Suppressor macrophage (primary cell): ENCODE data around the gene ZGPAT.

Experiments
- DNase-seq, 4 experiments: peaks; one replicate each; pipeline ENCODE4 v3.0.0-alpha.2; 2020 to 2022

ZGPAT gene

GRCh38 chr20:63745961-63746731 is 38.3 kb downstream of the ZGPAT start:
- no peak for DNase-seq

GRCh38 chr20:63746751-63747315 is 39.0 kb downstream of the ZGPAT start:
- no peak for DNase-seq

GRCh38 chr20:63747622-63748069 is 39.8 kb downstream of the ZGPAT start:
- no peak for DNase-seq

GRCh38 chr20:63748070-63748933 is 40.5 kb downstream of the ZGPAT start:
- DNase-seq: no peak

- no peak for DNase-seq
These were observed 41.1 kb downstream of the ZGPAT start for GRCh38 chr20:63748934-63749270.

DNA sequence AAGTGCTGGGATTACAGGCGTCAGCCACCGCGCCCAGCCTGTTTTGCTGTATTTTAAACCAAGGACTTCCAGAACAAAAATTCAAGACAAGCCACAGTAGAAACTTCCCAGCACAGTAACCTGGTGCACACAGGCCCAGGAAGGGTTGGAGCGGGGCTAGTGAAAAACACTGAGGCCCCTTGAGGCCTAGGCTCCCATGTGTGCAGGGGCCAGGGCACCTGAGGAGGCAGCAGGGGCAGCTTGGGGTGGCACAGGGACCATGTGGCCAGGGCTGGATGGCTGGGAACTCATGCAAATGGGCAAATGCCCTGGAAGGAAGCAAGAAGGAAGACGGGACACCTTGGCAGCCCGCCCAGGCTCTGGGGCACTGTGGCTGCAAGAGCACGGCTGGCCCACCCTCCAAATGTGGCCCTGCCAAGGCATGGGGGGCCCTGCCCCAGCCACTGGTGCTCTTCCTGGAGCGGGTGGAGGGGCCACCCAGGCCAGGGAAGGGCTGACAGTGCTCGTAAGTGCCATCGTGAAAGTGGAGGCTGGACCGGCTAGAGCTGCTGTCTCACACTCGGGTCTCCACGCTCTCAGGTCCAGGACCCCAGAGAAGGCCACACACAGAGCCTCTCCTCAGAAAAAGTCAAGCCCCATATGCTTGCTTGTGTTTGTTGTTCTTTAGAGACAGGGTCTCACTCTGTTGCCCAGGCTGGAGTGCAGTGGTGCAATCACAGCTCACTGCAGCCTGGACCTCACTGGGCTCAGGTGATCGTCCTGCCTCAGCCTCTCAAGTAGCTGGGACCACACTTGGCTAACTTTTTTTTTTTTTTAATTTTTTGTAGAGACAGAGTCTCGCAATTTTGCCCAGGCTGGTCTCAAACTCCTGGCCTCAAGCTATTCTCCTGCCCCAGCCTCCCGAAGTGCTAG is 42.0 kb downstream of the ZGPAT start:
- DNase-seq: no peak

GRCh38 chr20:63750807-63751470 is 43.1 kb downstream of the ZGPAT start:
- no peak for DNase-seq

DNA sequence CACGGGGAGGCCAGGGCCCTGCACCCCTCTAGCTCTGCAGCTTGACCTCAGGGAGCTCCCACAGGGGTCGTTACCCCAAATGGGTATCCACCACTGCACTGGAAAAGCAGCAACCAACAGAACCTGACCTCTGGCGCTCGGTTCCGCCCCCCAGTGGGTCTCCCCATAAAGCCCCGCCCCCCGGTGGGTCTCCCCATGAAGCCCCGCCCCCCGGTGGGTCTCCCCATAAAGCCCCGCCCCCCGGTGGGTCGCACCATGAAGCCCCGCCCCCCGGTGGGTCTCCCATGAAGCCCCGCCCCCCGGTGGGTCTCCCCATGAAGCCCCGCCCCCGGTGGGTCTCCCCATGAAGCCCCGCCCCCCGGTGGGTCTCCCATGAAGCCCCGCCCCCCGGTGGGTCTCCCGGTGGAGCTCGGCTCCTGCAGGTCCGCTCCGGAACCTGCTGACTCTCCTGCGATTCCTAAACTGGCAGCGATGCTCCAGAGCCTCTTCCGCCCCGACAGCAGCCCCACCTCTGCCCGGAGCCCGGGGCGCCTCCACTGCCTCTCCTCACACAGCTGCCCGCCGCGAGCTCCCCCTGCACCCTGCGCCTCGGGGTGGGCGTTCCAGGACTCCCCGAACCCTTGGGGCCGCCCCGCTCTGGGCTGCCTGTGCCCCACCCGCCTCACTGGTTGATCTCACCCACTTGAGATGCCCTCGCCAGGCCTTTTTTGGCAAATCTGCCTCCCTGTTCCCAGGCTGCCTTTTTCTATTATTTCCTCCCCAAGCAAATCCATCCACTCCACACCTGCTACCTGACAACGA is 43.8 kb downstream of the ZGPAT start:
- no peak for DNase-seq

DNA sequence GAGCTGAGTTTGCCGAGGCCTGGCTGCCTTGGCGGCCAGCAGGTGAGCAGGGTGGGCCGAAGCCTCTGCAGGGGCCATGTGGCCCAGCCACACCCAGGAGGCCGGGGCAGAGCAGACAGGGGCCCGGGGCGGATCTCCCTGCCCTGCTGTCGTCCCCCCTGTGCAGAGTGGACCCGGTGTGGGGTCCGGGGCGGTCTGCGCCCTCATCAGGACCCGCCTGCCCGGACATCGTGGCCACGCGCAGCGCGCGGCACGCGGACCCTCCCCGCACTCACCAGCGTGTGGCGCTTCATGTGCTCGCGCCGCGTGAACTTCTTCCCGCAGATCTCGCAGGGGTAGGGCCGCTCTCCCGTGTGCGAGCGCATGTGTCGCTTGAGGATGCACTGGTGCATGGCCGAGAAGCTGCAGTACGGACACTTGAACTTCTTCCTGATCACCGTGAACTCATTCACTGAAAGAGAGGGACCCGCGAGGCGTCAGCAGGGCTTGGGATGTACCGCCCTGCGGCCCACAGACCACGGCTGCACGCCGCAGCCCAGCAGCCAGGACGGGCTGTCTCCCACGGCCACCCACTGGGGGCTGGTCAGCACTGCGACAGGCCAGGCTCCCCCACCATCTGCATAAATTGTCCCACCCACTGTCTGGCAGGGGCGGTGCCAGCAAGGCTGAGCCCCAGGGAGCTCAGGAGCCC is 44.7 kb downstream of the ZGPAT start:
- no peak for DNase-seq

DNA sequence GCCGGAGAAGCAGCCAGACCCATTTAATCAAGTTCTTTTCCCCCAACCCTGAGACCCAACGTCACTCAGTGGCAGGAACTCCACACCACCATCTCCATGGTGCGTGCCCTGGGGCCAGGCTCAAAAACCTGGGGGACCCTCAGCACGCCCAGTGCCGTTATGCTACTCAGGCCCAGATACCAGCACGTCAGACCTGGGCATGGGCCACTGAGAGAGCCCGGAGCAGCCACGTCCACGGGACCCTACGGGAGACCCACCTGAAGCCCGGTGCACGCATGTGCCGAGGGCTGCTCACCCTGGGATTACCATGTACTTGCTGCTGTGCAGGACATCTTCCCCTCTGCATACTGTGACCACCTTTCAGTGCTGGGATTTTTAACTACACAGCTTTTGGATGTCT is 45.5 kb downstream of the ZGPAT start:
- DNase-seq: no peak

- DNase-seq: no peak
These were observed 46.2 kb downstream of the ZGPAT start for GRCh38 chr20:63754008-63754407.

DNA sequence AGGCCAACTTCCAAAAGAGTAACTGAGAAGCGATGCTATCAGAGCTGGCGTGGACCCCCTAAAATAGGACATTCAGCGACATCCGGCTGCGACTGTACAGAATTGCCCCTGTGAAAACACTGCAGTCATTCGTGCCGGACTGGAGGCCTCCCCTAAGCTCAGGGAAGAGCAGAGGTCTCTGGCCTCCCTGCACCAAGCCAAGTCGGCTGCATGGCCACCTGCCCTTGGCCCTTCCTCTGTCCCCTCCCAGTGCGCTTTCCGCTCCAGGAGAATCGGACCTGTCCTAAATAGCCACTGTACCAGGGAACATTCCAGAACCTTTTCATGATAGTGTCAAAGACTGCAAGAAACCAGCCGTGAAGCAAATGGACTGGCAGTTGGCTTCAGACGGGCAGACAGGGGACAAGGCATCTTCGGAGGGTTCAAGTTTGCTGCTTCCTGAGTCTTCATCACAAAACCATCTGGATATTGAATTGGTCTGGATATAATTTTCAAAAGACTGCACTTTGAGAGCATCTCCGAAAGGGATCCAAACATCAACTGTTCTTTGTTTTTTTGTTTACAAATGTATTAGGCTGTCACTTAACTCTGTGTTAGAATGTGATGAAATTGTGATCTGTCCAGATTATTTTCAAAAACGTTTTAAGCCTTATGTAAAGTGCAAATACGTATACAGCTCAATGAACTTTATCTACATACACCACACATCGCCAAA is 48.3 kb downstream of the ZGPAT start:
- no peak for DNase-seq

GRCh38 chr20:63756648-63756991 is 48.8 kb downstream of the ZGPAT start:
- DNase-seq: no peak

DNA sequence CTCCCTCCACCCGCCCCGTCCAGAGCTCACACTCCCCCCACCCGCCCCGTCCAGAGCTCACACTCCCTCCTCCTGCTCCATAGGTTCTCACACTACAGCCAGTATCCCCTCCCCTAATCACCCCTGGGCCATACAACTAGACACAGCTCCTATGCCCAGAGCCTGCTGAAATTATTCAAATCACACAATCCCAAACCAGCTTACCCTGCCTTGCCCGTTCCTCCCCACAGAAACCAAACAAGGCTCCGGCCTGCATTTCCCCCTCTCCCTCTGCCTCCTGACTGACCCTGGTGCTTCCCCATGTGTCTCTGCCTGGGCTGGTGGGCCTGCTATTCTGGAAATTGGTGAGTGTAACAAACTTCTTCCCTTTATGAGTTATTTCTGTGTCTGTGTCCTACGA is 50.3 kb downstream of the ZGPAT start:
- DNase-seq: no peak

DNA sequence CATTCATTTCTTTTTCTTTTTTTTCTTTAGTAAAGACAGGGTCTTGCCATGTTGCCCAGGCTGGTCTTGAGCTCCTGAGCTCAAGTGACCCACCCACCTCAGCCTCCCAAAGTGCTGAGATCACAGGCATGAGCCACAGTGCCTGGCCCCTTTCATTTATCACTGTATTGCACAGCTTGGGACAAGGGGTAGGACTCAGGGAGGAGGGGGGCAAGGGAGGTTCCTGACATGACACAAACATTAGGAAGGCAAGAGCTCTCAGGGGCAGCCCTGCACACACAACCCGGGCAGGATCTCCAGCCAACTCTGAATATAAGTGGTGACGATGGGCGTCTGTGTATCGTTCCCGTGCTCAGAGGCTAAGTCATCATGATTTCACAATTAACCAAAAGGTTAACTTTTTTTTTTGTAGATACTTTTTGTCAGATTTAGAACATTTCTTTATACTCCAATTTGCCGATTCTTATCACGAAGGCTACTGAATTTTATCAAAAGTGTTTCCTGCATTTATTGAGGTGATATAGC is 51.6 kb downstream of the ZGPAT start:
- no peak for DNase-seq

DNA sequence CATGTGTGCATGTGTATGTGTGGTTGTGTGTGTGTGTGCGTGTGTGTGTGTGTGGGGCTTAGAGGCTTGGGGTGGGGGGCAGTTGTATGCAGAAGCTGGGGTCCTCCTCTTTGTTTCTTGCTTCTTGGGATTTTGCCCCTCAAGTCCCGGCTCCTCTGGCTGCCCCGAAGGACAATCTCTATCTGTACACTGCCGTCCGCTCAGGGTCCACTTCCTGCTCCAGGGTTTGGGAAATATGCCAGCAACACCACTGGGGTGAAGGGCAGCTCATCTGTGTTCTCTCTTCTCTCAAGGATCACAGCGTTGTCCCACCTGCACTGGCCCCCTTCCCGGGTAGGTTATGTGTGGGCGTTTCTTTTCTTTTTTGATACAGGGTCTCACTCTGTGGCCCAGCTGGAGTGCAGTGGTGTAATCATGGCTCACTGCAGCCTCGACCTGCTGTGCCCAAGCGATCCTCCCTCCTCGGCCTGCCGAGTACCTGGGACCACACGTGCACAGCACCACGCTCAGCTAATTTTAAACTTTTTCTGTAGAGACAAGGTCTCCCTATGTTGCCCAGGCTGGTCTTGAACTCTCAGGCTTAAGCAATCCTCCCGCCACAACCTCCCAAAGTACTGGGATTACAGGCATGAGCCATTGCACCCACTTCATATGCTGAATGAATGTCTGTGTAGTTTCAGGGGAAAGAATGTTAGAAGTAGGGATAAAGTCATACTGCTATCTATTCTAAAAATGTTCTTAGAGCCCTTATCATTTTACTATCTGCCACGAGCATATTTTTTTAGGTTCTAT is 57.4 kb downstream of the ZGPAT start:
- DNase-seq: no peak

DNA sequence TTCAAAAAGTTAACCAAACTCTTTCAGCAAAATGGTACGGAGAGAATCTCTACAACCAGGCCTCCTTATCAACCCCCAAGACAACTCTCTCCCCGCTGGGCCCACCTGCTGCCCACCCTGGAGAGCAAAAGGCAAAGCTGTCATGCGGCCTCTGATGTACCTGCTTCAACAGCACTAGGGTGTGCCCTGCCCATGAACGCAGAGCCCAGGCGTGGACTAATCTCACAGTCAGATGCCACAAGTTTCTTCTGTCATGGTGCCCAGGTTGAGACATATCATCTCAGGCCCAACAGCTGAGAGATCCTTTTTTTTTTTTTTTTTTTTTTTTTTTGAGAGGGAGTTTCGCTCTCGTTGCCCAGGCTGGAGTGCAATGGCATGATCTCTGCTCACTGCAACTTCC is 58.1 kb downstream of the ZGPAT start:
- DNase-seq: no peak

DNA sequence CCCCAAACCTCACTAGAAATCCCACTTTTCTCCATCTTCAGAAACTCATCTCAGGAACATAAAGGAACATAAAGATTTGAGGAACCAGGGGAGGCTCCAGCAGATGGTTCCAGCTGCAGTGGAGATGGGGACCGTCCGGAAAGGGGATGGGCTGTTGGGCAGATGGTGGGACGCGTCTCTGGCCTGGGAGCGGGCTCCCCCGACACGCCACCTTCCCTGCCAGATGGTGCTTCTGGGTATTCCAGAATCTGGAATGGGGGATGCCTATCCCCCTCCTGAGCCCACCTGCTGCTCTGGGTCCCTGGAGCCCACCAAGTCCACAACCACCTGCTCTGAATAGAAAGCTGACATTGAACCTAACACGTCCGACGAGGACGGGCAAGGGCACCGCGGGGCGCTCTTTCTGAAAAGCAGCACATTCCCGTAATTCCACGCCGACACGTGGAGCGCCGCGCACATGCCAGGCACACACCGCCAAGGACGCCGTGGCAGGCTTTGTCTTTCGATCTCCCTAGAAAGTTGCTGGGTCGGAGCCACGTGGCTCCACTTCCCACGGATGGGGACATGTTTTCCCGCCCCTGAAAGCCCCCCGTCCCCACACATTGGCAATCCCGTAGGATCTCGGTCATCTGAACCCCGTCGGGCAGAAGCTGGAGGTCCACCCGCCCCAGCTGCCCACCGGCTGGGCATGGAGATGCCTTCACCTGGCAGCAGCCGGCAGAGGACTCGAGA is 59.0 kb downstream of the ZGPAT start:
- DNase-seq: no peak
